Gastrocnemius medialis (tissue), 4 donors: ENCODE data around the gene ARHGAP8.

Experiments used
- CTCF ChIP-seq, 5 experiments: fragments of 450-650 bp in 3 of 5; fragments of 200-600 bp in 2 of 5; sonication (generic) in 2 of 5; IDR thresholded peaks in 4 of 5; conservative IDR thresholded peaks in 1 of 5; 1 replicate in 4 of 5; 2 replicates in 1 of 5; pipeline ENCODE4 v1.5.1; 2016 to 2019; ENCODE audit warnings: antibody characterized with exemption in 5 of 5, mild to moderate bottlenecking in 3 of 5, moderate library complexity in 3 of 5
- POLR2A ChIP-seq, 2 donors: fragments of 450-650 bp; IDR thresholded peaks; one replicate each; pipeline ENCODE4 v1.6.1; 2017; ENCODE audit warnings: antibody characterized with exemption in 2 of 2, mild to moderate bottlenecking in 2 of 2, moderate library complexity in 2 of 2

- TF ChIP-seq CTCF (IDR thresholded peaks at IDR 0.05 in 4 of 5, conservative IDR thresholded peaks at IDR 0.05 in 1 of 5) (no peak), POLR2A (IDR thresholded peaks at IDR 0.05) (no peak)
Measured at GRCh38 chr22:44871782-44872181, 119.4 kb downstream of the ARHGAP8 start.
